GM13976 (cell line): Measurements from ENCODE around the gene KLF18.

Experiments used
- DNase-seq: peaks from one replicate; pipeline ENCODE4 v3.0.0; 2012; ENCODE audit warnings: low spot score
- CTCF ChIP-seq: IDR thresholded peaks from 2 replicates; pipeline ENCODE4 v1.5.1; 2012; ENCODE audit warnings: borderline replicate concordance, mild to moderate bottlenecking; ENCODE audit not compliant: insufficient read depth; ENCODE audit errors: extremely low read depth, missing control alignments, control extremely low read depth
- in situ Hi-C: fragments of 300-500 bp; cut with MboI; formaldehyde crosslinking; loops from one replicate; pipeline ENCODE4 v1.12.0; 2022; ENCODE audit warnings: low sequenced_read_pairs, mixed read lengths, inconsistent platforms; ENCODE audit not compliant: unreplicated experiment

The KLF18 gene

GRCh38 chr1:44141531-44141930 lies at the start of gene KLF18:
Gene KLF18, minus strand, starts transcription at chr1:44141631. Its CDS starts 0 bp downstream, at chr1:44141631.
- DNase-seq: no peak
- in situ Hi-C loops: no loop called here

GRCh38 chr1:44174630-44175029 lies 33.2 kb upstream of the KLF18 start:
- in situ Hi-C loops: no loop called here
- TF ChIP-seq CTCF: no peak
- DNase-seq: no peak

More at GRCh38 chr1:44141531-44141930, at the start of gene KLF18:
- TF ChIP-seq CTCF: no peak

- in situ Hi-C loops: no loop called here
- no peak for DNase-seq
These were observed 28.9 kb upstream of the KLF18 start for GRCh38 chr1:44170281-44170823.

GRCh38 chr1:44168520-44169098 lies 27.2 kb upstream of the KLF18 start:
- TF ChIP-seq CTCF: no peak
- in situ Hi-C loops: no loop called here

More at GRCh38 chr1:44170281-44170823, 28.9 kb upstream of the KLF18 start:
- TF ChIP-seq CTCF: no peak

GRCh38 chr1:44161546-44161945 lies 20.1 kb upstream of the KLF18 start:
- in situ Hi-C loops: no loop called here
- TF ChIP-seq CTCF: no peak
- DNase-seq: no peak

More at GRCh38 chr1:44168520-44169098, 27.2 kb upstream of the KLF18 start:
- DNase-seq: no peak

GRCh38 chr1:44158871-44159270 lies 17.4 kb upstream of the KLF18 start:
- DNase-seq: no peak
- no peak for TF ChIP-seq CTCF
- in situ Hi-C loops: no loop called here

GRCh38 chr1:44157903-44158302 lies 16.5 kb upstream of the KLF18 start:
- in situ Hi-C loops: no loop called here
- no peak for TF ChIP-seq CTCF
- no peak for DNase-seq
